Suprapubic skin (tissue), 4 donors: Measurements from ENCODE around the gene SEPTIN12. TPM values are rescaled to one million over a fixed set of nuclear protein-coding genes. Genes with fewer than 3 reads are reported as not detected.

ENCODE experiments used
- DNase-seq, 2 donors: peaks; one replicate each; pipeline ENCODE4 v3.0.0-alpha.2; 2019; ENCODE audit warnings: low spot score in 2 of 2
- H3K27ac ChIP-seq: fragments of 200-600 bp; sonication (generic); one replicate; pipeline ENCODE4 v1.5.1; 2019
- H3K27me3 ChIP-seq: fragments of 200-600 bp; sonication (generic); one replicate; pipeline ENCODE4 v1.5.1; 2019
- H3K36me3 ChIP-seq: fragments of 200-600 bp; sonication (generic); one replicate; pipeline ENCODE4 v1.5.1; 2019
- H3K4me1 ChIP-seq: fragments of 200-600 bp; sonication (generic); one replicate; pipeline ENCODE4 v1.5.1; 2019
- H3K4me3 ChIP-seq: fragments of 200-600 bp; sonication (generic); one replicate; pipeline ENCODE4 v1.5.1; 2019; ENCODE audit warnings: mild to moderate bottlenecking
- H3K9me3 ChIP-seq: fragments of 200-600 bp; sonication (generic); one replicate; pipeline ENCODE4 v1.5.1; 2019
- CTCF ChIP-seq, 2 donors: fragments of 200-600 bp in 1 of 2; fragments of 450-650 bp in 1 of 2; sonication (generic) in 1 of 2; IDR thresholded peaks; one replicate each; pipeline ENCODE4 v1.5.1; 2016 to 2019; ENCODE audit warnings: antibody characterized with exemption in 2 of 2, mild to moderate bottlenecking in 1 of 2, moderate library complexity in 1 of 2
- EP300 ChIP-seq: sonication (generic); formaldehyde crosslinking; IDR thresholded peaks from one replicate; pipeline ENCODE4 v1.6.1; 2017; ENCODE audit warnings: antibody characterized with exemption
- POLR2A ChIP-seq, 2 donors: fragments of 450-650 bp; IDR thresholded peaks; one replicate each; pipeline ENCODE4 v1.6.1; 2017; ENCODE audit warnings: antibody characterized with exemption in 2 of 2, mild to moderate bottlenecking in 2 of 2, moderate library complexity in 2 of 2
- POLR2AphosphoS5 ChIP-seq, 3 donors: sonication (generic); formaldehyde crosslinking; IDR thresholded peaks; one replicate each; pipeline ENCODE4 v1.6.1; 2017; ENCODE audit warnings: antibody characterized with exemption in 3 of 3
- WGBS: methylation state at CpG from one replicate; pipeline ENCODE4 v1.1.5; 2018; 5-methylcytosine and 5-hydroxymethylcytosine counted together
- total RNA-seq, 4 donors: library from RNA; depleted of rRNA; stranded (reverse); fragments of >200 nt; gene quantifications; one replicate each; pipeline ENCODE4 v1.1.0, GENCODE V29; 2016

Gene SEPTIN12
- total RNA-seq, 4 donors from 2014 or later = not detected

DNA sequence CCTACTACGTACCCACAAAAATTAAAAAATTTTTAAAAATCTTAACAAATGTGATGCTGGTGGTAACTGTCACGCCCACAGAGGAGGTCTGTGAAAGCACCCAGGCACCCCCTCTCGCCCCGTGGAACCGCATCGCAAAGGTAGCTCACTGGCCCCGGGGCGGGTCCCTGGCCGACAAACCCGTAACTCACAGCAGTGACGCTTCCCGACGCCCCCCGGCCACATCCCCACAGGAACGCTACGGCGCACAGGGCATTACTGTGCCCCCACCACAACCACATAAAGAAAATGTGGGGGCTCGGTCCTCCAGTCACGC lies 54.4 kb downstream of the SEPTIN12 start:
- 0% methylated on average over 18 of the region's 19 CpGs for WGBS
- Histone ChIP-seq H3K27ac (peak overlapping the region; percentile 81), H3K36me3 (peaks cover 19% of the 10 kb centered on the region), H3K4me3 (peak overlapping the region; percentile 94), H3K27me3 (no peaks in the 10 kb centered on the region), H3K4me1 (peaks cover 18% of the 10 kb centered on the region), H3K9me3 (no peaks in the 10 kb centered on the region)
- TF ChIP-seq POLR2AphosphoS5 (IDR thresholded peaks at IDR 0.05) = no peak
- TF ChIP-seq EP300 = no peak
- no peak for TF ChIP-seq POLR2A (IDR thresholded peaks at IDR 0.05)
- DNase-seq = no peak

DNA sequence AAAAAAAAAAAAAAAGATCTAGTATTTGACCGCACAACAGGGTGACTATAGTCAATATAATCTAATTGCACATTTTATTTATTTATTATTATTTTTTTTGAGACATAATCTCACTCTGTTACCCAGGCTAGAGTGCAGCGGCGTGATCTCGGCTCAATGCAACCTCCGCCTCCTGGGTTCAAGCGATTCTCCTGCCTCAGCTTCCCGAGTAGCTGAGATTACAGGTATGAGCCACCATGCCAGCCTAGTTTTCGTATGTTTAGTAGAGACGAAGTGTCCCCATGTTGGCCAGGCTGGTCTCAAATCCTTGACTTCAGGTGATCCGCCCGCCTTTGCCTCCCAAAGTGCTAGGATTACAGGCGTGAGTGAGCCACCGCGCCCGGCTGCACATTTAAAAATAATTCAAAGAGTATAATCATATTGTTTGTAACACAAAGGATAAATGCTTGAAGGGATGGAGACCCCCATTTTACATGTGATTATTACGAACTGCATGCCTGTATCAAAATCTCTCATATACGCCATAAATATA lies 54.9 kb downstream of the SEPTIN12 start:
- no peak for TF ChIP-seq EP300
- H3K9me3 ChIP-seq = no peaks in the 10 kb centered on the region
- peaks cover 23% of the 10 kb centered on the region for H3K36me3 ChIP-seq
- no peak overlapping the region for H3K27ac ChIP-seq
- DNase-seq = no peak
- peaks cover 18% of the 10 kb centered on the region for H3K4me1 ChIP-seq
- WGBS = 37% methylated on average over 17 of the region's 17 CpGs
- H3K4me3 ChIP-seq = peak overlapping the region; percentile 94
- no peaks in the 10 kb centered on the region for H3K27me3 ChIP-seq

- H3K27ac ChIP-seq = no peak overlapping the region
- 98% methylated on average over 14 of the region's 15 CpGs for WGBS
- no peaks in the 10 kb centered on the region for H3K27me3 ChIP-seq
- peaks cover 44% of the 10 kb centered on the region for H3K36me3 ChIP-seq
- TF ChIP-seq EP300 (no peak), POLR2AphosphoS5 (IDR thresholded peaks at IDR 0.05) (no peak), POLR2A (IDR thresholded peaks at IDR 0.05) (no peak), CTCF (IDR thresholded peaks at IDR 0.05) (no peak)
- H3K4me1 ChIP-seq = peaks cover 11% of the 10 kb centered on the region
- no peak overlapping the region for H3K4me3 ChIP-seq
- DNase-seq = no peak
- H3K9me3 ChIP-seq = no peaks in the 10 kb centered on the region
Measured at GRCh38 chr16:4729876-4730275, 58.3 kb downstream of the SEPTIN12 start.

- TF ChIP-seq EP300 = no peak
- TF ChIP-seq CTCF (IDR thresholded peaks at IDR 0.05) = no peak
- no peak for TF ChIP-seq POLR2AphosphoS5 (IDR thresholded peaks at IDR 0.05)
- no peak for TF ChIP-seq POLR2A (IDR thresholded peaks at IDR 0.05)
- Histone ChIP-seq H3K9me3 (no peaks in the 10 kb centered on the region), H3K27ac (no peak overlapping the region), H3K4me1 (peaks cover 9% of the 10 kb centered on the region), H3K27me3 (no peaks in the 10 kb centered on the region), H3K4me3 (no peak overlapping the region), H3K36me3 (peaks cover 55% of the 10 kb centered on the region)
- 96% methylated on average over 8 of the region's 8 CpGs for WGBS
- DNase-seq = no peak
Measured at GRCh38 chr16:4728676-4729075, 59.5 kb downstream of the SEPTIN12 start.

Other genes starting within 250 kb of the SEPTIN12 start
- gene CDIP1, start 249.6 kb downstream of the SEPTIN12 start, total RNA-seq = 10 to 100 TPM; 14.7 to 30.0 (median 21.3) TPM
- gene C16orf96, start 232.0 kb downstream of the SEPTIN12 start, total RNA-seq = 1 to 10 TPM in 1 of 4 donors, under 1 TPM in 3; 0.15 to 1.2 (median 0.33) TPM
- 10 to 100 TPM; 11.5 to 29.7 (median 15.2) TPM for gene UBALD1, start 173.5 kb downstream of the SEPTIN12 start, total RNA-seq
- gene MGRN1, start 163.5 kb downstream of the SEPTIN12 start, total RNA-seq = 10 to 100 TPM; 30.8 to 58.2 (median 44.8) TPM
- gene NUDT16L1, start 94.8 kb downstream of the SEPTIN12 start, total RNA-seq = 10 to 100 TPM; 19.9 to 32.7 (median 24.6) TPM
- gene ANKS3, start 54.1 kb downstream of the SEPTIN12 start, total RNA-seq = 10 to 100 TPM; 11.5 to 36.5 (median 20.0) TPM
- 1 to 10 TPM in 2 of 4 donors, under 1 TPM in 1, not detected in 1; 0.36 to 1.7 (median 1.4) TPM for gene DNAAF8, start 53.8 kb downstream of the SEPTIN12 start, total RNA-seq
- gene ZNF500, start 21.2 kb downstream of the SEPTIN12 start, total RNA-seq = 10 to 100 TPM in 2 of 4 donors, 1 to 10 TPM in 2; 7.9 to 17.6 (median 12.4) TPM
- 10 to 100 TPM in 3 of 4 donors, not detected in 1; 10.1 to 20.9 (median 18.7) TPM for gene SMIM22, start 7.0 kb upstream of the SEPTIN12 start, total RNA-seq
- gene ROGDI, start 14.3 kb upstream of the SEPTIN12 start, total RNA-seq = 10 to 100 TPM in 3 of 4 donors, 1 to 10 TPM in 1; 9.8 to 16.1 (median 12.2) TPM
- gene GLYR1, start 58.9 kb upstream of the SEPTIN12 start, total RNA-seq = 10 to 100 TPM; 42.2 to 76.0 (median 50.7) TPM
- gene UBN1, start 59.1 kb upstream of the SEPTIN12 start, total RNA-seq = 10 to 100 TPM; 25.7 to 43.9 (median 38.6) TPM
- gene PPL, start 148.8 kb upstream of the SEPTIN12 start, total RNA-seq = 100 to 1,000 TPM; 304 to 377 (median 350) TPM
- 1 to 10 TPM; 1.0 to 1.8 (median 1.4) TPM for gene SEC14L5, start 170.0 kb upstream of the SEPTIN12 start, total RNA-seq
- gene NAGPA, start 245.6 kb upstream of the SEPTIN12 start, total RNA-seq = 10 to 100 TPM; 25.3 to 35.1 (median 31.0) TPM